Type B pancreatic cell (in vitro differentiated cells): ENCODE measurements around the gene NR6A1. TPM values are rescaled to one million over a fixed set of nuclear protein-coding genes. Genes with fewer than 3 reads are reported as not detected.
A peak's percentile ranks its signal among the peaks of the same experiment; 100 is the strongest.

Source experiments
- DNase-seq: peaks from one replicate; pipeline ENCODE4 v3.0.0; 2021; ENCODE audit warnings: mixed read lengths; ENCODE audit not compliant: unreplicated experiment; ENCODE audit errors: extremely low spot score
- H3K27ac Mint-ChIP-seq: 2 replicates; pipeline ENCODE4 v1.8.0; 2021; ENCODE audit warnings: mild to moderate bottlenecking, mixed read lengths
- H3K27me3 Mint-ChIP-seq: 2 replicates; pipeline ENCODE4 v1.8.0; 2021; ENCODE audit warnings: mixed read lengths
- H3K36me3 Mint-ChIP-seq: 2 replicates; pipeline ENCODE4 v1.8.0; 2021; ENCODE audit warnings: mixed read lengths
- H3K4me1 Mint-ChIP-seq: one replicate; pipeline ENCODE4 v1.8.0; 2021; ENCODE audit warnings: mixed read lengths; ENCODE audit not compliant: unreplicated experiment
- H3K4me3 Mint-ChIP-seq: 2 replicates; pipeline ENCODE4 v1.8.0; 2021; ENCODE audit warnings: mild to moderate bottlenecking, mixed read lengths
- H3K9me3 Mint-ChIP-seq: 2 replicates; pipeline ENCODE4 v1.8.0; 2021; ENCODE audit warnings: mixed read lengths
- total RNA-seq: library from RNA; stranded (reverse); gene quantifications from 2 replicates; pipeline ENCODE4 v1.2.1, GENCODE V29; 2021; ENCODE audit warnings: low replicate concordance
- TF ChIP-seq, protein P1 (sequence below): fragments of 200-600 bp; sonication (generic); conservative IDR thresholded peaks from 2 replicates; pipeline ENCODE4 v1.5.0; 2021; ENCODE audit warnings: antibody characterized with exemption, mild to moderate bottlenecking

The NR6A1 gene
- total RNA-seq, 1 donor from 2014 or later: 10.0 TPM

DNA sequence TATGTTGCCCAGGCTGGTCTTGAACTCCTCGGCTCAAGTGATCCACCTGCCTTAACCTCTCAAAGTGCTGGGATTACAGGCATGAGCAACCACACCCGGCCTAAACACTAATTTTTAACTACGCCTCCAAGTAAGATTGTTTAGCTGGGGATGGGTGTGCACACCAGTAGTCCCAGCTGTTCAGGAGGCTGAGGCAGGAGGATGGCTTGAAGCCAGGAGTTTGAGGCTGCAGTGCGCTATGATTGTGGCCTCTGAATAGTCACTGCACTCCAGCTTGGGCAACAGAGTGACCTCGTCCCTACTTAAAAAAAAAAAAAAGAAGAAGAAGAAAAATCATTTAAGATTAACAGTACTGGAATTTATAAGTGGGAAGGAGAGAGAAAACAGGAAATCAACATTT lies 173.1 kb downstream of the NR6A1 start:
- Mint-ChIP-seq H3K9me3 (no peaks in the 10 kb centered on the region), H3K27me3 (no peaks in the 10 kb centered on the region), H3K36me3 (peaks cover 8% of the 10 kb centered on the region), H3K4me1 (peaks cover 43% of the 10 kb centered on the region), H3K27ac (no peak overlapping the region), H3K4me3 (no peak overlapping the region)
- TF ChIP-seq, protein P1, sequence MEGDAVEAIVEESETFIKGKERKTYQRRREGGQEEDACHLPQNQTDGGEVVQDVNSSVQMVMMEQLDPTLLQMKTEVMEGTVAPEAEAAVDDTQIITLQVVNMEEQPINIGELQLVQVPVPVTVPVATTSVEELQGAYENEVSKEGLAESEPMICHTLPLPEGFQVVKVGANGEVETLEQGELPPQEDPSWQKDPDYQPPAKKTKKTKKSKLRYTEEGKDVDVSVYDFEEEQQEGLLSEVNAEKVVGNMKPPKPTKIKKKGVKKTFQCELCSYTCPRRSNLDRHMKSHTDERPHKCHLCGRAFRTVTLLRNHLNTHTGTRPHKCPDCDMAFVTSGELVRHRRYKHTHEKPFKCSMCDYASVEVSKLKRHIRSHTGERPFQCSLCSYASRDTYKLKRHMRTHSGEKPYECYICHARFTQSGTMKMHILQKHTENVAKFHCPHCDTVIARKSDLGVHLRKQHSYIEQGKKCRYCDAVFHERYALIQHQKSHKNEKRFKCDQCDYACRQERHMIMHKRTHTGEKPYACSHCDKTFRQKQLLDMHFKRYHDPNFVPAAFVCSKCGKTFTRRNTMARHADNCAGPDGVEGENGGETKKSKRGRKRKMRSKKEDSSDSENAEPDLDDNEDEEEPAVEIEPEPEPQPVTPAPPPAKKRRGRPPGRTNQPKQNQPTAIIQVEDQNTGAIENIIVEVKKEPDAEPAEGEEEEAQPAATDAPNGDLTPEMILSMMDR: no peak
- DNase-seq: no peak

DNA sequence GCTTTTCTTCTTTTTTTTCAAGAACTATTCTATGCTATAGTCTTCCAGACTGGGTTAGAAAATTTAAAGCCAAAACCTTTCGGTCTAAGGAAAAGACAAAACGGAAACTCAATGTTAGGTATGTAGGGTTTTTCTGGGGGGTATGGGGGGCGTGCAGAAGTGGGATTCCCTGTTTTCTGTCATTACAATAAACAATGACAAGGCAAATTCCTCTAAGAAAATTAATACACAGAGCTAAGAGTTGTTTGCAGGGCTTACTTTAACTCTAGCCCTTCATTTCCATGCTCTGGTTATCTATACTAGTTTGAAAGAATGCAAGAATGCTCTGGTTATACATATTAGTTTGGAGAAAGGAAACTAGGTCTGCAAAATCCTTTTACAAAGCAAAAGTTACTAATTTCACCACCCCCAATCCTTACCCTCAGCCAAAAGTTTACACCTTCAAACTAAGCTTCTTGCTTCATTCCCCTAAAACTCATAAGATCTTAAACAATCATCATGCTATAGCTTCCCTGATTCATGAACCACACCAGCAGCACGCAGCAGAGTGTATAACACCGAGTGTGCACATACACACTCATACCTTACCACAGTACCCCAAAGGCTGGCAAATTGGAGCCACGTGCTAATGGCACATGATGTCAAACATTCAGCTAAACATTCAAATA lies 174.8 kb downstream of the NR6A1 start:
- H3K27me3 Mint-ChIP-seq: no peaks in the 10 kb centered on the region
- TF ChIP-seq, protein P1: no peak
- H3K4me1 Mint-ChIP-seq: peaks cover 57% of the 10 kb centered on the region
- peaks cover 8% of the 10 kb centered on the region for H3K36me3 Mint-ChIP-seq
- DNase-seq: no peak
- peak overlapping the region; percentile 3 for H3K27ac Mint-ChIP-seq
- no peaks in the 10 kb centered on the region for H3K9me3 Mint-ChIP-seq
- peak overlapping the region; percentile 15 for H3K4me3 Mint-ChIP-seq

GRCh38 chr9:124595743-124596142 lies 175.4 kb downstream of the NR6A1 start:
- no peak for DNase-seq
- peak overlapping the region; percentile 79 for H3K4me3 Mint-ChIP-seq
- H3K36me3 Mint-ChIP-seq: peaks cover 8% of the 10 kb centered on the region
- TF ChIP-seq, protein P1: no peak
- H3K27me3 Mint-ChIP-seq: no peaks in the 10 kb centered on the region
- H3K4me1 Mint-ChIP-seq: peaks cover 62% of the 10 kb centered on the region
- H3K27ac Mint-ChIP-seq: peak overlapping the region; percentile 63
- no peaks in the 10 kb centered on the region for H3K9me3 Mint-ChIP-seq

- peak overlapping the region; percentile 80 for H3K27ac Mint-ChIP-seq
- H3K9me3 Mint-ChIP-seq: no peaks in the 10 kb centered on the region
- no peaks in the 10 kb centered on the region for H3K27me3 Mint-ChIP-seq
- no peak for DNase-seq
- no peaks in the 10 kb centered on the region for H3K36me3 Mint-ChIP-seq
- TF ChIP-seq, protein P1: no peak
- peaks cover 69% of the 10 kb centered on the region for H3K4me1 Mint-ChIP-seq
- H3K4me3 Mint-ChIP-seq: peak overlapping the region; percentile 84
Measured at GRCh38 chr9:124594673-124595072, 176.4 kb downstream of the NR6A1 start.

- DNase-seq: no peak
- Mint-ChIP-seq H3K4me3 (peak overlapping the region; percentile 84), H3K4me1 (peaks cover 69% of the 10 kb centered on the region), H3K27ac (peak overlapping the region; percentile 80), H3K9me3 (no peaks in the 10 kb centered on the region), H3K36me3 (no peaks in the 10 kb centered on the region), H3K27me3 (no peaks in the 10 kb centered on the region)
- TF ChIP-seq, protein P1: no peak
Measured at GRCh38 chr9:124594225-124594624, 176.9 kb downstream of the NR6A1 start.

GRCh38 chr9:124593651-124594058 lies 177.5 kb downstream of the NR6A1 start:
- Mint-ChIP-seq H3K9me3 (no peaks in the 10 kb centered on the region), H3K36me3 (no peaks in the 10 kb centered on the region), H3K4me1 (peaks cover 69% of the 10 kb centered on the region), H3K4me3 (peak overlapping the region; percentile 84), H3K27ac (peak overlapping the region; percentile 80), H3K27me3 (no peaks in the 10 kb centered on the region)
- no peak for DNase-seq
- TF ChIP-seq, protein P1: no peak
